ENCODE data around the gene NETO2. TPM values are rescaled to one million over a fixed set of nuclear protein-coding genes. Genes with fewer than 3 reads are reported as not detected.
"Not testable (repeated sequence)": the region's sequence is repeated elsewhere in the genome, so short reads cannot be mapped to it uniquely, and the experiment has no call there.

Gene NETO2
- total and polyA plus RNA-seq, 2 donors (not counting 3 experiments of a cell fraction or from before 2014, with no cell fraction given), result 18.4 to 24.8 TPM

DNA sequence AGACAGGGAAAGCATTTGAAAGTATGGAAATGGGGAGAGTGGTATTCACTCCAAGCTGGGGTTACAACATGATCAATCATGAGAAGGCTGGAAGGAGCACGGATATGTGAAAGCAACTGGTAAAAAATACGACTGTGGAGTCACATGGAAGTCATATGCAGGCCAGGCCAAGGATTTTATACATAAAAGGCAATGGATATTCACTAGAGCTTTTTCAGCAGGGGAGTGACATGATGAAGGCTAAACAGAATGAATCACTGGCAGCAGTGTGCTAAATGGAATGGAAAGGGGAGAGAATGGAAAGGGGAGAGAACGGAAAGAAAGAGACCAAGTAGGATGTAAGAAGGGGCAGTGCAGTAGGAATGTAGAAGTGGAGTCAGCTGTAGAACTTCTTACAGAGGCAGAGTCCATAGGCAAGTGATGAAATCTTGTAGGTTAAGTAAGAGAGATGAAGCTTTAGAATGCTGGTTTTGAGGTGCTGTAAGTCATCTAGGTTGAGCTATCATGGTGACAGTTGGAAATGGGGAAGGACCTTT is 13.0 kb upstream of the NETO2 start:
- ChIA-PET CTCF (interaction anchor here (1.3 to 1.4 kb wide), 2 partner anchors 13 to 119 kb away, joined by 3 to 4 read pairs; partner anchors contain the start of gene NETO2), POLR2A (no interaction called here)
- no peak overlapping the region for H2AFZ ChIP-seq (ENCODE audit: low read depth, low read length)
- no peak overlapping the region for H3K9ac ChIP-seq (replicated peaks; ENCODE audit: extremely low read depth, insufficient read depth, low read length)
- no peak overlapping the region for H3K4me3 ChIP-seq (replicated peaks in 1 of 3; ENCODE audit: insufficient read depth in 1 of 3, low read depth in 1 of 3, low read length in 3 of 3)
- intact Hi-C loops (cut with micrococcal nuclease), result no loop called here
- no peak for TF ChIP-seq POLR2AphosphoS5 (IDR thresholded peaks at IDR 0.05; ENCODE audit: insufficient read depth, low read depth, low read length)
- TF ChIP-seq, protein P1, sequence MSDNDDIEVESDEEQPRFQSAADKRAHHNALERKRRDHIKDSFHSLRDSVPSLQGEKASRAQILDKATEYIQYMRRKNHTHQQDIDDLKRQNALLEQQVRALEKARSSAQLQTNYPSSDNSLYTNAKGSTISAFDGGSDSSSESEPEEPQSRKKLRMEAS (IDR thresholded peaks at IDR 0.05; ENCODE audit: insufficient read depth, insufficient read length), result no peak
- TF ChIP-seq FOS (IDR thresholded peaks at IDR 0.05; ENCODE audit: borderline replicate concordance, insufficient read depth, low read length), result no peak
- TF ChIP-seq MYC (IDR thresholded peaks at IDR 0.05; ENCODE audit: low read depth, low read length), result no peak
- TF ChIP-seq POLR2A (IDR thresholded peaks at IDR 0.05; ENCODE audit: low read depth, low read length), result no peak
- TF ChIP-seq GATA2 (IDR thresholded peaks at IDR 0.05; ENCODE audit: insufficient read depth, insufficient read length, low read depth, low read length), result no peak
- TF ChIP-seq, protein P2, sequence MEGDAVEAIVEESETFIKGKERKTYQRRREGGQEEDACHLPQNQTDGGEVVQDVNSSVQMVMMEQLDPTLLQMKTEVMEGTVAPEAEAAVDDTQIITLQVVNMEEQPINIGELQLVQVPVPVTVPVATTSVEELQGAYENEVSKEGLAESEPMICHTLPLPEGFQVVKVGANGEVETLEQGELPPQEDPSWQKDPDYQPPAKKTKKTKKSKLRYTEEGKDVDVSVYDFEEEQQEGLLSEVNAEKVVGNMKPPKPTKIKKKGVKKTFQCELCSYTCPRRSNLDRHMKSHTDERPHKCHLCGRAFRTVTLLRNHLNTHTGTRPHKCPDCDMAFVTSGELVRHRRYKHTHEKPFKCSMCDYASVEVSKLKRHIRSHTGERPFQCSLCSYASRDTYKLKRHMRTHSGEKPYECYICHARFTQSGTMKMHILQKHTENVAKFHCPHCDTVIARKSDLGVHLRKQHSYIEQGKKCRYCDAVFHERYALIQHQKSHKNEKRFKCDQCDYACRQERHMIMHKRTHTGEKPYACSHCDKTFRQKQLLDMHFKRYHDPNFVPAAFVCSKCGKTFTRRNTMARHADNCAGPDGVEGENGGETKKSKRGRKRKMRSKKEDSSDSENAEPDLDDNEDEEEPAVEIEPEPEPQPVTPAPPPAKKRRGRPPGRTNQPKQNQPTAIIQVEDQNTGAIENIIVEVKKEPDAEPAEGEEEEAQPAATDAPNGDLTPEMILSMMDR (IDR thresholded peaks at IDR 0.05; ENCODE audit: extremely low read depth in 1 of 2, insufficient read depth in 1 of 2, low read depth in 1 of 2, low read length in 2 of 2), result no peak
- no peaks in the 10 kb centered on the region for H3K79me2 ChIP-seq (ENCODE audit: control insufficient read depth, insufficient read depth, low read length)
- no peaks in the 10 kb centered on the region for H3K27me3 ChIP-seq (ENCODE audit: control insufficient read depth in 2 of 2, insufficient read depth in 2 of 2, low read length in 2 of 2)
- H3K4me1 ChIP-seq (ENCODE audit: control insufficient read depth, extremely low read depth, insufficient read depth, low read length), result no peaks in the 10 kb centered on the region
- no peaks in the 10 kb centered on the region for H3K9me1 ChIP-seq (replicated peaks; ENCODE audit: control insufficient read depth, extremely low read depth, insufficient read depth, low read length)
- DNase-seq (ENCODE audit: low read depth, low spot score), result no peak
- H4K20me1 ChIP-seq (replicated peaks; ENCODE audit: control insufficient read depth, extremely low read depth, insufficient read depth, low read length), result no peaks in the 10 kb centered on the region
- no peak overlapping the region for H3K4me2 ChIP-seq (ENCODE audit: insufficient read depth, low read length)
- no TSS peak for BruUV-seq (replicated peaks)
- no peak for FAIRE-seq
- H3K36me3 ChIP-seq (ENCODE audit: control insufficient read depth in 2 of 2, extremely low read depth in 1 of 2, insufficient read depth in 2 of 2, low read length in 2 of 2), result no peaks in the 10 kb centered on the region
- H3K27ac ChIP-seq (ENCODE audit: insufficient read depth, low read depth, low read length), result no peak overlapping the region
- dilution Hi-C loops (cut with MboI; ENCODE audit: extremely low pct_ligation_motif_present, low sequenced_read_pairs), result no loop called here
- no peaks in the 10 kb centered on the region for H3K9me3 ChIP-seq (replicated peaks; ENCODE audit: control insufficient read depth, insufficient read depth, low read length)

- H2AFZ ChIP-seq (ENCODE audit: low read depth, low read length); intact Hi-C loops (cut with micrococcal nuclease); H4K20me1 ChIP-seq (replicated peaks; ENCODE audit: control insufficient read depth, extremely low read depth, insufficient read depth, low read length); H3K27ac ChIP-seq (ENCODE audit: insufficient read depth, low read depth, low read length); FAIRE-seq; H3K4me3 ChIP-seq (replicated peaks in 1 of 3; ENCODE audit: insufficient read depth in 1 of 3, low read depth in 1 of 3, low read length in 3 of 3); CTCF ChIA-PET; DNase-seq (ENCODE audit: low read depth, low spot score); POLR2A ChIA-PET; H3K9me1 ChIP-seq (replicated peaks; ENCODE audit: control insufficient read depth, extremely low read depth, insufficient read depth, low read length); H3K9ac ChIP-seq (replicated peaks; ENCODE audit: extremely low read depth, insufficient read depth, low read length); H3K4me1 ChIP-seq (ENCODE audit: control insufficient read depth, extremely low read depth, insufficient read depth, low read length); BruUV-seq (replicated peaks); H3K79me2 ChIP-seq (ENCODE audit: control insufficient read depth, insufficient read depth, low read length); H3K4me2 ChIP-seq (ENCODE audit: insufficient read depth, low read length); dilution Hi-C loops (cut with MboI; ENCODE audit: extremely low pct_ligation_motif_present, low sequenced_read_pairs); H3K27me3 ChIP-seq (ENCODE audit: control insufficient read depth in 2 of 2, insufficient read depth in 2 of 2, low read length in 2 of 2); H3K36me3 ChIP-seq (ENCODE audit: control insufficient read depth in 2 of 2, extremely low read depth in 1 of 2, insufficient read depth in 2 of 2, low read length in 2 of 2); H3K9me3 ChIP-seq (replicated peaks; ENCODE audit: control insufficient read depth, insufficient read depth, low read length): not testable (repeated sequence)
These were observed 8.8 kb upstream of the NETO2 start for GRCh38 chr16:47152501-47152900.

Measured in endothelial cell of umbilical vein (primary cell).